ENCODE measurements around the gene IQSEC3.

Gene IQSEC3

GRCh38 chr12:144650-145284 lies 78.2 kb downstream of the IQSEC3 start:
- Histone ChIP-seq H3K4me1 (ENCODE audit: control insufficient read depth, insufficient read depth, low read length, poor library complexity, severe bottlenecking) (peaks cover 7% of the 10 kb centered on the region), H3K4me3 (ENCODE audit: extremely low read depth, insufficient read depth, low read length, poor library complexity, severe bottlenecking) (no peak overlapping the region)
- WGBS, 2 experiments (ENCODE audit: insufficient coverage in 2 of 2): 90 to 92% methylated on average over 3 of the region's 5 CpGs

GRCh38 chr12:145369-145960 lies 78.9 kb downstream of the IQSEC3 start:
- peaks cover 3% of the 10 kb centered on the region for H3K4me1 ChIP-seq (ENCODE audit: control insufficient read depth, insufficient read depth, low read length, poor library complexity, severe bottlenecking)
- WGBS, 2 experiments (ENCODE audit: insufficient coverage in 2 of 2): 68 to 82% methylated on average over 10 to 11 of the region's 14 CpGs
- H3K4me3 ChIP-seq (ENCODE audit: extremely low read depth, insufficient read depth, low read length, poor library complexity, severe bottlenecking): no peak overlapping the region
- H3K9me3 ChIP-seq (ENCODE audit: control insufficient read depth, low read length): no peaks in the 10 kb centered on the region
- H3K27ac ChIP-seq (ENCODE audit: low read depth, low read length, severe bottlenecking): peak overlapping the region; percentile 8
- no peaks in the 10 kb centered on the region for H3K36me3 ChIP-seq (ENCODE audit: control insufficient read depth, insufficient read depth, low read length)

More at GRCh38 chr12:144650-145284, 78.2 kb downstream of the IQSEC3 start:
- H3K9me3 ChIP-seq (ENCODE audit: control insufficient read depth, low read length): no peaks in the 10 kb centered on the region
- H3K27ac ChIP-seq (ENCODE audit: low read depth, low read length, severe bottlenecking): no peak overlapping the region
- H3K36me3 ChIP-seq (ENCODE audit: control insufficient read depth, insufficient read depth, low read length): no peaks in the 10 kb centered on the region

DNA sequence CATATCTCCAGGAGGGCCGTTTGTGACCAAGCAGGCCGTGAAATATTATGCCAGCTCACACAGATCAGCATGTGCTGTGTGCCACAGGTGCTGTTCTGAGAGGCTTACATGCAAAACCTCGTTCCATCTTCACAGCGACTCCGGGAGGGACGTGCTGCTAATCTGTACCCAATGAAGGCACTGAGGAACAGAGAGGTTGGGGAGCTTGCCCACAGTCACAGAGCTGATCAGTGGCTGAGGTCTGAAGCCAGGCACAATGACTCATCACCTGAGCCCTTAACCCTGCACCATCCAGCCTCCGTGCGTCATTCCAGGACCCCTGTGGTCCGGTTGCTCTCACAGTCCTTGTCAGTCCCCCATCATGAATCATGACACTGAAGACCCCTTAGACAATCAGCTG lies 80.7 kb downstream of the IQSEC3 start:
- no peaks in the 10 kb centered on the region for H3K4me1 ChIP-seq (ENCODE audit: control insufficient read depth, insufficient read depth, low read length, poor library complexity, severe bottlenecking)

GRCh38 chr12:148676-149416 lies 82.3 kb downstream of the IQSEC3 start:
- WGBS, 2 experiments (ENCODE audit: insufficient coverage in 2 of 2): 89 to 92% methylated on average over 15 to 17 of the region's 18 CpGs
- Histone ChIP-seq H3K36me3 (ENCODE audit: control insufficient read depth, insufficient read depth, low read length) (no peaks in the 10 kb centered on the region), H3K4me3 (ENCODE audit: extremely low read depth, insufficient read depth, low read length, poor library complexity, severe bottlenecking) (no peak overlapping the region), H3K9me3 (ENCODE audit: control insufficient read depth, low read length) (no peaks in the 10 kb centered on the region), H3K4me1 (ENCODE audit: control insufficient read depth, insufficient read depth, low read length, poor library complexity, severe bottlenecking) (no peaks in the 10 kb centered on the region), H3K27ac (ENCODE audit: low read depth, low read length, severe bottlenecking) (no peak overlapping the region)

More for the DNA sequence above, 80.7 kb downstream of the IQSEC3 start:
- Histone ChIP-seq H3K36me3 (ENCODE audit: control insufficient read depth, insufficient read depth, low read length) (no peaks in the 10 kb centered on the region), H3K27ac (ENCODE audit: low read depth, low read length, severe bottlenecking) (no peak overlapping the region), H3K9me3 (ENCODE audit: control insufficient read depth, low read length) (no peaks in the 10 kb centered on the region), H3K4me3 (ENCODE audit: extremely low read depth, insufficient read depth, low read length, poor library complexity, severe bottlenecking) (no peak overlapping the region)
- 87 to 88% methylated on average over 9 of the region's 9 CpGs for WGBS, 2 experiments (ENCODE audit: insufficient coverage in 2 of 2)

GRCh38 chr12:151579-151978 lies 85.0 kb downstream of the IQSEC3 start:
- Histone ChIP-seq H3K36me3 (ENCODE audit: control insufficient read depth, insufficient read depth, low read length) (no peaks in the 10 kb centered on the region), H3K4me1 (ENCODE audit: control insufficient read depth, insufficient read depth, low read length, poor library complexity, severe bottlenecking) (no peaks in the 10 kb centered on the region), H3K27ac (ENCODE audit: low read depth, low read length, severe bottlenecking) (no peak overlapping the region), H3K9me3 (ENCODE audit: control insufficient read depth, low read length) (no peaks in the 10 kb centered on the region), H3K4me3 (ENCODE audit: extremely low read depth, insufficient read depth, low read length, poor library complexity, severe bottlenecking) (no peak overlapping the region)
- WGBS, 2 experiments (ENCODE audit: insufficient coverage in 2 of 2): 49 to 73% methylated on average over 3 of the region's 5 CpGs

- Histone ChIP-seq H3K4me3 (ENCODE audit: extremely low read depth, insufficient read depth, low read length, poor library complexity, severe bottlenecking) (no peak overlapping the region), H3K9me3 (ENCODE audit: control insufficient read depth, low read length) (no peaks in the 10 kb centered on the region), H3K4me1 (ENCODE audit: control insufficient read depth, insufficient read depth, low read length, poor library complexity, severe bottlenecking) (no peaks in the 10 kb centered on the region), H3K36me3 (ENCODE audit: control insufficient read depth, insufficient read depth, low read length) (no peaks in the 10 kb centered on the region), H3K27ac (ENCODE audit: low read depth, low read length, severe bottlenecking) (no peak overlapping the region)
- WGBS, 2 experiments (ENCODE audit: insufficient coverage in 2 of 2): 67% methylated on average over 1 of the region's 3 CpGs; no CpG with 5 or more reads in 1 of the 2 experiments
Measured at GRCh38 chr12:152440-152839, 85.9 kb downstream of the IQSEC3 start.

DNA sequence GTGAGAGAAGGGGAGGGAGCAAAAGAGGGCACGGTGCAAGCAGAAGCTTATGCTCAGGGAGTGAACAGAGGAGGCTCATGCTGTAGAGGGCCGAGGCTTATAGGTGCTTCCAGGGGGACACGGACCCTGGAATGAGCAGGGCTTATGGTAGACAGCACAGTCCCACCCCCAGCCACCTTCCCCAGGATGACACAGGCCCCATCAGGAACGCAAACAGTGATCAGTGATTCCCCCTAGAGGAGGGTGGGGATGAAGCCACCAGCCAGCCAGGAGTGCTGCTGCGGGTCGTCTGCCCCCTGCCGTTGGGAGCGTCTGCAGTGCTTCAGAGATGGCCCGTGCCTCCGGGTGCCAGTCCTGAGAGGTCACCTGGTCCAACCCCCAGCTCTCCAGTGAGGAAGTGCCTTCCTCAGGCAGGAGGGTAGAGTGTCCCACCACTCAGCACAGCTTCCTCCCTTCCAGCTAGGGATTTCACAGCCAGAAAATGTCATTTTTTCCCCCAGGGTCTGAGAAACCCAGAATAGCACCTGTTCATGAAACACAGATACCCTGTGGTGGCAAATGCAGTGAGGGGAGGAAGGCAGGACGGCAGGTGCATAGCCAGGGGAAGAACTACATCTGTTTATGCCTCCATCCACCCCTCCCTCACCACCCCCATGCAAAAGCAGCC lies 86.6 kb downstream of the IQSEC3 start:
- Histone ChIP-seq H3K36me3 (ENCODE audit: control insufficient read depth, insufficient read depth, low read length) (no peaks in the 10 kb centered on the region), H3K9me3 (ENCODE audit: control insufficient read depth, low read length) (no peaks in the 10 kb centered on the region), H3K4me3 (ENCODE audit: extremely low read depth, insufficient read depth, low read length, poor library complexity, severe bottlenecking) (no peak overlapping the region), H3K27ac (ENCODE audit: low read depth, low read length, severe bottlenecking) (no peak overlapping the region), H3K4me1 (ENCODE audit: control insufficient read depth, insufficient read depth, low read length, poor library complexity, severe bottlenecking) (no peaks in the 10 kb centered on the region)
- WGBS, 2 experiments (ENCODE audit: insufficient coverage in 2 of 2): 10 to 11% methylated on average over 7 to 10 of the region's 11 CpGs

- Histone ChIP-seq H3K36me3 (ENCODE audit: control insufficient read depth, insufficient read depth, low read length) (no peaks in the 10 kb centered on the region), H3K4me1 (ENCODE audit: control insufficient read depth, insufficient read depth, low read length, poor library complexity, severe bottlenecking) (no peaks in the 10 kb centered on the region), H3K4me3 (ENCODE audit: extremely low read depth, insufficient read depth, low read length, poor library complexity, severe bottlenecking) (no peak overlapping the region), H3K27ac (ENCODE audit: low read depth, low read length, severe bottlenecking) (no peak overlapping the region), H3K9me3 (ENCODE audit: control insufficient read depth, low read length) (no peaks in the 10 kb centered on the region)
- WGBS, 2 experiments (ENCODE audit: insufficient coverage in 2 of 2): 88 to 93% methylated on average over 10 to 12 of the region's 12 CpGs
Measured at GRCh38 chr12:154058-154457, 87.5 kb downstream of the IQSEC3 start.

GRCh38 chr12:155006-155405 lies 88.4 kb downstream of the IQSEC3 start:
- no peaks in the 10 kb centered on the region for H3K36me3 ChIP-seq (ENCODE audit: control insufficient read depth, insufficient read depth, low read length)
- 87 to 97% methylated on average over 6 to 9 of the region's 9 CpGs for WGBS, 2 experiments (ENCODE audit: insufficient coverage in 2 of 2)

DNA sequence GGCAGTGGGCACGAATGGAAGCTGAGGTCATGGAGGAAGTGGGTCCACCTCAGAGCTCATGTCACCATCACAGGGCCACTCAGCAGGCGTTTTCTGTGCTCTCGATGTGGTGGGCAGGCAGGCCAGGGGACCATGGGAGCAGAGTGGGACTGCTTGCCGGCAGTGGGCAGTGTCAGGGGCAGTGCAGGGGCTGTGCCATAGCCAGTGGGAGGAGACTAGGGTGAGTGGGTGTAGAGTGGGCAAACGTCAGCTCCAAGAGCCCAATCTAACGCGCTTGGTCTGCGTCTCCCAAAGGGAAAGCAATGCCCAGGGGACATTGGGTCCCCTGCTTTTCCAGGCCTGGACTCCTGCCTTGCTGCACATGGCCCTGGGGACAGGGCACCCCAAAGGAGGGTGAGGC lies 89.1 kb downstream of the IQSEC3 start:
- WGBS, 2 experiments (ENCODE audit: insufficient coverage in 2 of 2): 92 to 94% methylated on average over 6 to 8 of the region's 8 CpGs
- Histone ChIP-seq H3K4me3 (ENCODE audit: extremely low read depth, insufficient read depth, low read length, poor library complexity, severe bottlenecking) (no peak overlapping the region), H3K9me3 (ENCODE audit: control insufficient read depth, low read length) (no peaks in the 10 kb centered on the region), H3K27ac (ENCODE audit: low read depth, low read length, severe bottlenecking) (no peak overlapping the region), H3K4me1 (ENCODE audit: control insufficient read depth, insufficient read depth, low read length, poor library complexity, severe bottlenecking) (no peaks in the 10 kb centered on the region), H3K36me3 (ENCODE audit: control insufficient read depth, insufficient read depth, low read length) (no peaks in the 10 kb centered on the region)

More at GRCh38 chr12:155006-155405, 88.4 kb downstream of the IQSEC3 start:
- Histone ChIP-seq H3K9me3 (ENCODE audit: control insufficient read depth, low read length) (no peaks in the 10 kb centered on the region), H3K27ac (ENCODE audit: low read depth, low read length, severe bottlenecking) (no peak overlapping the region), H3K4me1 (ENCODE audit: control insufficient read depth, insufficient read depth, low read length, poor library complexity, severe bottlenecking) (no peaks in the 10 kb centered on the region), H3K4me3 (ENCODE audit: extremely low read depth, insufficient read depth, low read length, poor library complexity, severe bottlenecking) (no peak overlapping the region)

Data from mesodermal cell (in vitro differentiated cells).